Lung (tissue), 12 donors: ENCODE data around the gene SLC43A3. TPM values are rescaled to one million over a fixed set of nuclear protein-coding genes. Genes with fewer than 3 reads are reported as not detected.

Experiments
- ATAC-seq: fragments of 200-7000 bp; cut with Tn5 transposase; one replicate; pipeline ENCODE4 v1.9.1; 2020; ENCODE audit warnings: moderate number of reproducible peaks; ENCODE audit not compliant: insufficient read depth, low FRiP score
- DNase-seq, 3 donors: peaks; one replicate each; pipeline ENCODE4 v3.0.0-alpha.2; 2013 to 2017
- H3K27ac ChIP-seq, 2 donors: one replicate each; pipeline ENCODE4 v1.5.1; 2013; ENCODE audit warnings: mild to moderate bottlenecking in 2 of 2, moderate library complexity in 2 of 2, control low read depth in 1 of 2, inconsistent platforms in 1 of 2, low read depth in 1 of 2, low read length in 1 of 2
- H3K27me3 ChIP-seq, 3 donors: one replicate each; pipeline ENCODE4 v1.5.1; 2013; ENCODE audit warnings: low read length in 2 of 3; ENCODE audit not compliant: control insufficient read depth in 3 of 3, insufficient read depth in 3 of 3
- H3K36me3 ChIP-seq, 4 donors: one replicate each; pipeline ENCODE4 v1.5.1; 2013; ENCODE audit warnings: low read length in 4 of 4, mild to moderate bottlenecking in 1 of 4, moderate library complexity in 1 of 4; ENCODE audit not compliant: control insufficient read depth in 4 of 4, insufficient read depth in 4 of 4
- H3K4me1 ChIP-seq, 5 donors: one replicate each; pipeline ENCODE4 v1.5.1; 2013; ENCODE audit warnings: low read length in 5 of 5, mild to moderate bottlenecking in 2 of 5, moderate library complexity in 1 of 5; ENCODE audit not compliant: control insufficient read depth in 5 of 5, insufficient read depth in 5 of 5
- H3K4me3 ChIP-seq: one replicate; pipeline ENCODE4 v1.5.1; 2013; ENCODE audit warnings: mild to moderate bottlenecking, control low read depth, moderate library complexity
- H3K9ac ChIP-seq, 2 donors: one replicate each; pipeline ENCODE4 v1.5.1; 2013; ENCODE audit warnings: low read length in 2 of 2, control low read depth in 1 of 2; ENCODE audit not compliant: insufficient read depth in 1 of 2
- H3K9me3 ChIP-seq, 4 donors: one replicate each; pipeline ENCODE4 v1.5.1; 2013; ENCODE audit warnings: low read length in 3 of 4, mild to moderate bottlenecking in 1 of 4, moderate library complexity in 1 of 4; ENCODE audit not compliant: control insufficient read depth in 4 of 4, insufficient read depth in 3 of 4
- CTCF ChIP-seq: IDR thresholded peaks from 2 replicates; pipeline ENCODE4 v1.5.1; 2012; ENCODE audit warnings: mild to moderate bottlenecking; ENCODE audit errors: control extremely low read depth, extremely low read depth
- WGBS, 2 donors: extraction: QIAGEN DNeasy Blood & Tissue Kit; methylation state at CpG; one replicate each; pipeline ENCODE4 v1.1.7; 2013; 5-methylcytosine and 5-hydroxymethylcytosine counted together
- polyA plus RNA-seq, 2 donors: library from polyadenylated mRNA; stranded (reverse); fragments of 200-250 nt; gene quantifications; one replicate each; pipeline ENCODE4 v1.2.1, GENCODE V29; 2013
- total RNA-seq, 2 donors: library from RNA; depleted of rRNA in 1 of 2; stranded (reverse); fragments of >200 nt in 1 of 2; gene quantifications; one replicate each; pipeline ENCODE4 v1.2.1, GENCODE V29; 2014 to 2021
- donor health status: control.
- donor health status: control.
- donor health status: Bipolar disorder and iron deficiency.
- donor health status: healthy.
- donor health status: DM: yes; HTN: yes; CAD: no.

Gene SLC43A3
- total and polyA plus RNA-seq, 4 donors = 23.3 to 155 (median 105) TPM

GRCh38 chr11:57390535-57390934 lies 36.4 kb downstream of the SLC43A3 start, which contains the start of gene PRG2:
PRG2 (minus strand) TSS chr11:57390650; CDS start chr11:57389944, 706 bp downstream.
- no peaks in the 10 kb centered on the region for H3K9me3 ChIP-seq

GRCh38 chr11:57387289-57388030 lies 39.5 kb downstream of the SLC43A3 start:
- DNase-seq = peak in 1 of 3 donors; percentile 21
- no peak overlapping the region for H3K27ac ChIP-seq
- no peaks in the 10 kb centered on the region for H3K4me1 ChIP-seq
- H3K9ac ChIP-seq = no peak overlapping the region
- no peak for ATAC-seq
- H3K27me3 ChIP-seq = peaks cover 0 to 9% (median 0%) of the 10 kb centered on the region in 3 donors
- H3K9me3 ChIP-seq = no peaks in the 10 kb centered on the region
- no peak overlapping the region for H3K4me3 ChIP-seq
- no peak for TF ChIP-seq CTCF
- WGBS, 2 donors = 72 to 80% methylated on average over 16 of the region's 16 CpGs
- H3K36me3 ChIP-seq = no peaks in the 10 kb centered on the region

More at GRCh38 chr11:57390535-57390934, 36.4 kb downstream of the SLC43A3 start, which contains the start of gene PRG2:
- no peaks in the 10 kb centered on the region for H3K4me1 ChIP-seq
- no peak within 1 kb of the TSS for H3K27ac ChIP-seq
- no peak for TF ChIP-seq CTCF
- no peak within 1 kb of the TSS for H3K9ac ChIP-seq
- no peaks in the 10 kb centered on the region for H3K36me3 ChIP-seq
- no peak for ATAC-seq
- H3K4me3 ChIP-seq = no peak within 1 kb of the TSS
- 58 to 62% methylated on average over 2 of the region's 2 CpGs for WGBS, 2 donors
- DNase-seq = no peak
- peaks cover 0 to 10% (median 0%) of the 10 kb centered on the region in 3 donors for H3K27me3 ChIP-seq

- Histone ChIP-seq H3K4me1 (no peaks in the 10 kb centered on the region), H3K27me3 (peaks cover 0 to 9% (median 0%) of the 10 kb centered on the region in 3 donors), H3K36me3 (no peaks in the 10 kb centered on the region), H3K4me3 (no peak overlapping the region), H3K9me3 (no peaks in the 10 kb centered on the region), H3K9ac (no peak overlapping the region), H3K27ac (no peak overlapping the region)
- 83 to 84% methylated on average over 5 of the region's 5 CpGs for WGBS, 2 donors
- TF ChIP-seq CTCF = no peak
- ATAC-seq (no peak), DNase-seq (no peak)
These were observed 40.6 kb downstream of the SLC43A3 start for GRCh38 chr11:57386178-57386940.
